ENCODE results near the gene SAMM50.

DNA sequence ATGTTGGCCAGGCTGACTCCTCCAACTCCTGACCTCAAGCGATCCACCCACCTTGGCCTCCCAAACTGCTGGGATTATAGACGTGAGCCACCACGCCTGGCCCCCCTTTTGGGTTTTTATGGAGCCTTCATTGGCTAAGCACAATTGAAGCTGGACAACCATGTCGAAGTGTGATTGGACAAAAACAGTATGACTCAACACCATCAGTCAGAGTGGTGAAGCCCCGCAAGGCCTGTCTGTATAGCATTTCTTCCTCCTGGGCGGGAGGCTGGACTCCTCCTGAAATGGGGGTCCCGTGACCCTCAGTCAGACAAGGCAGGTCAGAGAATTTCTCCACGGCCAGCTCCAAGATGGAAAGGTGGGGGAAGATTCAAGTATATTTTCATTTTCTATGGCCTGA is 65.7 kb downstream of the SAMM50 start:
- no peak for TF ChIP-seq EZH2 (IDR thresholded peaks at IDR 0.05; ENCODE audit: low read length, missing control alignments)
- TF ChIP-seq, protein P1, sequence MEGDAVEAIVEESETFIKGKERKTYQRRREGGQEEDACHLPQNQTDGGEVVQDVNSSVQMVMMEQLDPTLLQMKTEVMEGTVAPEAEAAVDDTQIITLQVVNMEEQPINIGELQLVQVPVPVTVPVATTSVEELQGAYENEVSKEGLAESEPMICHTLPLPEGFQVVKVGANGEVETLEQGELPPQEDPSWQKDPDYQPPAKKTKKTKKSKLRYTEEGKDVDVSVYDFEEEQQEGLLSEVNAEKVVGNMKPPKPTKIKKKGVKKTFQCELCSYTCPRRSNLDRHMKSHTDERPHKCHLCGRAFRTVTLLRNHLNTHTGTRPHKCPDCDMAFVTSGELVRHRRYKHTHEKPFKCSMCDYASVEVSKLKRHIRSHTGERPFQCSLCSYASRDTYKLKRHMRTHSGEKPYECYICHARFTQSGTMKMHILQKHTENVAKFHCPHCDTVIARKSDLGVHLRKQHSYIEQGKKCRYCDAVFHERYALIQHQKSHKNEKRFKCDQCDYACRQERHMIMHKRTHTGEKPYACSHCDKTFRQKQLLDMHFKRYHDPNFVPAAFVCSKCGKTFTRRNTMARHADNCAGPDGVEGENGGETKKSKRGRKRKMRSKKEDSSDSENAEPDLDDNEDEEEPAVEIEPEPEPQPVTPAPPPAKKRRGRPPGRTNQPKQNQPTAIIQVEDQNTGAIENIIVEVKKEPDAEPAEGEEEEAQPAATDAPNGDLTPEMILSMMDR (conservative IDR thresholded peaks at IDR 0.05 in 1 of 2, IDR thresholded peaks at IDR 0.05 in 1 of 2; ENCODE audit: low read depth in 1 of 2, low read length in 2 of 2): no peak
